Stimulated activated CD8-positive, alpha-beta memory T cell treated with anti-CD3 and anti-CD28 coated beads, Interleukin-7, amount 100 ng/mL, for 24 hours (primary cell): Measurements from ENCODE around the gene PEAK1.
"Not testable (repeated sequence)": the region's sequence is repeated elsewhere in the genome, so short reads cannot be mapped to it uniquely, and the experiment has no call there.

ENCODE experiments used
- DNase-seq: peaks from one replicate; pipeline ENCODE4 v3.0.0-alpha.2; 2020; ENCODE audit warnings: low read depth

The PEAK1 gene

DNA sequence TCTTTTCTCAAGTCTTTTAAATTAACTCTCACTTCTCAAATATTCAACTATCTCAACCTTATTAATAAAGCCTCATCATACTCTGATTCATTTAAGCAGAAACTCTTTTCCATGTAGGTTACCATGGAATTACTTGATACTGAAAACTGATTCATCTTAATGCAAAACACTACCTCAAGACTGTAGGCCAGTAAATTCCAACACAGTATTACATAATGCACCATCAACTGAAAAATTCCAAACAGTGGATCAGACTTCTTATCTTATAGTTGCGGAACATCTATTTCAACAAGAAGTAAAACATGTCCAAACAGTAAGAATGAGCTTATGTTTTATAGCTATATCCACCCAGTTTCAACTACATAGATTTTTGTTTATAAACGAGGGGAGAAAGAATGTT is 124.5 kb downstream of the PEAK1 start:
- no peak for DNase-seq

DNA sequence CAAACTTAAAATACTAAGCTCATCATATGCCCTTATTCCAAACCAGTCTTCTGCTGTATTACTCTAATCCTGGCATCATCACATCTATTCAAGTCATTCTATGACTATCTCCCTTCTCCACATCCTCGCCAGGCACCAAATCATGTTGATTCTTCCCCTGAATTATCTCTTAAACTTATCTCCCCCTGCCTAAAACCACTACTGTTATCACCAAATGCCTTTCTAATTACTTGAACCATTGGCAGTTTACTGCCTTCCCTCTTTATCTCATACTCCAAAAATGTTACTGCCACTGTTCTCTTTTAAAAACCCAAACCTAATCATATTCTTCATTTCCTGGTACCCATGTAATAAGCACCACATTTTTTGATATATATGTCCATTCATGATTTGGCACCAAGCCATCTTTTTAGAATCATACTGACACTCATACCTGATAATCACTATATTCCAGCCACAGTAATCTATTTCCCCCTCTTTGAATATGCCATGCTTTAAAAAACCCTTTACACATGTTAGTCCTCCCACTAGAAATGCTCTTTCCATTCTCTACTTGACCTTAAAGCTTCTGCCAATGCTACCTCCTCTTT is 126.8 kb downstream of the PEAK1 start:
- DNase-seq, result no peak

DNA sequence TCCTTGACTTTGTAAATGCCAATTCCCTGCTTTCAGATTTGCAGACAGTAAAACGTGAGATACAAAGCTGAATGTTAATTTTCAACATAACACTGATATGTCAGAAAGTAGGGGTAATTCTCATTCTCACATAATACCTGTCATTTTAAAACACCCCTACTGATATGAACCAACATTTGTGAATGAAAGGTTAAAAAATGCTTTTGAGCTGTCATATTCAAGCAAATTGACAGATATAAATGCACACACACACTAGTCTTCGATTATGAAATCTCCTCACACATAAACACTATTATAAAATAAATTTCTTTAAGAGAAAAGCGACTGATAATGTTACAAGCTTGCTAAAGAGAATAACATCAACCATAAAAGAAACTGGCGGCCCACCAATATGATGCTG is 128.8 kb downstream of the PEAK1 start:
- no peak for DNase-seq

DNA sequence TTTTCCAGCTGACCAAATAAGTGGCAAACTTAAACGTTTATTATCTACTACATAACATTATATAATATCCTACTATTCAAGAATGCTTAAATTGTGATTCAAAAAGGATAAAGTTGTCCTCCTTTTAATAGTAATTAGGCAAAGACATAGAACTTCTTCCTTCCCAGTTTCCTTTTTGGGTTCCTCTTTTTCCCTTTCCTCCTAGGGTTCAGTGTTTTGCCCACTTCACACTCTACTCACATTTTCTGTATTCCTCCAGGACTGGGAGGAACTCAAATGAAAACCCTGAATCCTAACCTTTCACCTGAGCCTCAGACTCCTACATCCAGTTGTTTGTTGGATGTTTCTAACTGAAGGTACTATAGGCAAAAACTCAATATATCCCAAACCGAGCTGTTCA is 132.5 kb downstream of the PEAK1 start:
- DNase-seq, result no peak

DNA sequence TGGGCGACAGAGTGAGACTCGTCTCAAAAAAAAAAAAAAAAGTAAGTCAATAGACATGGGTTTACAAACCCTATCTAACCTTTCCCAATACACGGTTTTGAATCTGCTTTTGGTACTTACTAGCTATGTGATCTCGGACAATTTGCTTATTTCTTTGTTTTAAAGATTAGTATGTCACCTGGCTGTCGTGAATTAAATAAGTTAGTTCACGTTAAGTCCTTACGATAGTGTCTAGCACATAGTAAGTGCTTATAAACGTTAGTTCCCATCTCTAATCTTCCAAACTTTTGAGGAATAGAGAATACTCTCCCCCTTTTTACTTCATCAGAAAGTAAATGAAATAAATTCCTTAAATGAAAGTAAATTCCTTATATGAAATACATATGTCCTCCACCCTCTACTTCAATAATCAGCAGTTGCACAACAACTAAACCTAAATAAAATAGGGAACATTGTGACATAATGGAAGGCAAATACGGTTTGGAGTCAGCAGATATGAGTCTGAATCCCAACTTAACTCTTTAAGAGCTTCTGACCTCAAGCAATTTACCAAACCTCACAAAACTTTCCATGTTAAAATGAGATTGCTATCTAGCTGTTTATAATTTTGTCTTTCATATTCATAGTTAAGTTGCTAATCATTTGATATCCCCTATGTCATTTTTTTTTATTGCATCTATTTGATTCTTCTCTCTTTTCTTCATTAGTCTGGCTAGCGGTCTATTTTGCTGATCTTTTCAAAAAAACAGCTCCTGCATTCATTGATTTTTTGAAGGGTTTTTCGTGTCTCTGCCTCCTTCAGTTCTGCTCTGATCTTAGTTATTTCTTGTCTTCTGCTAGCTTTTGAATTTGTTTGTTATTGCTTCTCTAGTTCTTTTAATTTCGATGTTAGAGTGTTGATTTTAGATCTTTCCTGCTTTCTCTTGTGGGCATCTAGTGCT is 134.6 kb downstream of the PEAK1 start:
- DNase-seq, result no peak

DNA sequence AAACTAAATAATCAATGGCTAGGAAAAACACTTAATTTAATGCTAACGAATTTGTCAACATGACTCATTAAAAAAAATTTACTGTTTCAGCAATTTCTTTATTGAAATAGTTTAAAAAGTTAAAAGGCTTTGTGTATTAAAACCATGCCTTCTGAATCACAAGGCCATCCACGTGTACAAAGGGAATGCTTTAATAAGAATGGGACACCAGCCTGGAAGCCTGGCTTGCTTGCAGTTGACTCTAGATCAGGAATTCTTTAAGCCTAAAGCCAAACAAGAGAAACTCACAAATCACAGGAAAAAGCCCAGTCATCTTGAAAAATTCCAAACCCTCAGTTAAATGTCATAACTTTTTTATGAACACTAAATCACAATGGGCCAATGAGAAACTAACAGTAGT is 137.6 kb downstream of the PEAK1 start:
- DNase-seq, result no peak

DNA sequence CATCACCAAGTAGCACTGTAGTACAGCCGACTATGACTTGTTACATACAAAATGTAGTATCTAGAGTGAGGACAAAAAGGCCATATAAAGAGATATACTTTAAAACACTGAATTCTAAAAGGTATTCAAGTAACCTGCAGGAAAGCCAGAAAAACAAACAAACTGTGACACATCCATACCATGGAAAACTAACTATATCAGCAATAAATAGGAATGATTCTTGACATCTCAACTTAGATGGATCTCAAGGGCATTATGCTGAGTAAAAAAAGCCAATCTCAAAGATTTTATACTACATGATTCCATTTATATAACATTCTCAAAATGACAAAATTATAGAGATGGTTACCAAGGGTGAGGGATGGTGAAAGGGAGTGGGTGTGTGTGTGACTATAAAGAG is 143.0 kb downstream of the PEAK1 start:
- no peak for DNase-seq

DNA sequence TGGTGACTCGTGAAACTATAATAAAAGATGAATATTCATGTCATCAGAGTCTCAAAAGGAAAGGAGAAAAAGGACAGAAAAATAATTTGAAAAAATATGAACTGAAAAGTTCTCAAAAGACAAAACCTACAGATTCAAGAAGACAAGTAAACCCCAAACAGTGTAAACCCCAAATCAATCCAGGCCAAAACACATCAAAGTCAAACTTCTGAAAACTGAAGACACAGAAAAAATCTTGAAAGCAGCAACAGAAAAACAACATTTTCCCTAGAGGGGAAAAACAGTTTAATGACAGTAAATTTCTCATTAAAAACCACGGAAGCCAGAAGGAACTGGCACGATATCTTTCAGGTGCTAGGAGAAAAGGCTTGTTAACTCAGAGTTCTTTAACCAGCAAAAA is 143.8 kb downstream of the PEAK1 start:
- DNase-seq, result no peak

DNA sequence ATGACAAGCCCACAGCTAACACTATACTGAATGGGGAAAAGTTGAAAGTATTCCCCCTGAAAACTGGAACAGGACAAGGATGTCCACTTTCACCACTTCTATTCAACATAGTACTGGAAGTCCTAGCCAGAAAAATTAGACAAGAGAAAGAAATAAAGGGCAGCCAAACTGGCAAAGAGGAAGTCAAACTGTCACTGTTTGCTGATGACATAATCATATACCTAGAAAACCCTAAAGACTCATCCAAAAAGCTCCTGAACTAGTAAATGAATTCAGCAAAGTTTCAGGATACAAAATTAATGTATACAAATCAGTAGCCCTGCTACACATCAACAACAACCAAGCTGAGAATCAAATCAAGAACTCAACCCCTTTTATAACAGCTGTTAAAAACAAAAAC is 146.8 kb downstream of the PEAK1 start:
- not testable (repeated sequence) for DNase-seq

DNA sequence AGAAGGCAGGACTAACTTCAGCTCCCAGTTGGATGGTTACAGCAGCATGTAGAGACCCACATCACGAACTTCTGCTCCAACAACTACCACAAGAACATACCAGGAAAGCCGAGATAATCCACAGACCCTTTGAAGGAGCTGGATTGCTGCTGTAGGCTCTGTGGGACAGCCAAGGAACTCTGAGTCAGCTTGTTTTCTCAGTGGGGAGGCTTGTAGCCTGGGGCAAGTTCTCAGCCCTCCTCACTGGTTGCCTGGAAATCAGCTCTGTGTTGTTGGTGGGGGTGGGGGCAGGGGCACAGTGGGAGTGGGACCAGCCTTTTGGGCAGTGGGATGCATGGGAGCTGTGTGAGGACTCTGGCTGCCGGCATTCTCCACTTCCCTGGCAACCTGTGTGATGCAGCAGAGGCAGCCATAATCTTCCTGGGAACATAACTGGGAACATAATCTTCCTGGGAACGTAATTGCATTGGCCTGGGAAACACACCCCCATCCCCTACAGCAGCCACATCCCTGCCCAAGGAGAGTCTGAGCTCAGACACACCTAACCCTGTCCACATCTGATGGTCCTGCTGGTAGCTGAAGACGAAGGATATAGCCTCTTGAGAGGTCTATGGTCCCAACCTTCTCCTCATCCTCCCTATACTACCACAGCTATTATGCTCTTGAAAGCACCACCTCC is 153.1 kb downstream of the PEAK1 start:
- no peak for DNase-seq

DNA sequence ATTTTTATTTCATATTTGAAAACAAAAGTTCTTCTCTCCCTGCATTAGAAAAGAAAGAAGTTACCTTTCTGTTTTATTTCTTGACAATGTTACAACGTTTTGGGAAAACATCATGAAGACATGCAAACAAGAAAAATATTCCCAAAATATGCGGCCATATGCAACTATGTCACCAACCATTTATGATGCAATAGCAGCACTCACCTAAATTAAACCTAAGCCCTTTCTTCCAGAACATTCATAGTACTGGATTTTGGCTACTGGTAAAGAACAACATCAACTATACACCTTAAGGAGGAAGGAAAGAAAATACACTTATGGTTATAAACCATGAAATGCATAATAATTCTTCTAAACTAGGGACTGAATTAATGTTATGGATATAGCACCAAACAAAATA is 164.5 kb downstream of the PEAK1 start:
- DNase-seq, result no peak

DNA sequence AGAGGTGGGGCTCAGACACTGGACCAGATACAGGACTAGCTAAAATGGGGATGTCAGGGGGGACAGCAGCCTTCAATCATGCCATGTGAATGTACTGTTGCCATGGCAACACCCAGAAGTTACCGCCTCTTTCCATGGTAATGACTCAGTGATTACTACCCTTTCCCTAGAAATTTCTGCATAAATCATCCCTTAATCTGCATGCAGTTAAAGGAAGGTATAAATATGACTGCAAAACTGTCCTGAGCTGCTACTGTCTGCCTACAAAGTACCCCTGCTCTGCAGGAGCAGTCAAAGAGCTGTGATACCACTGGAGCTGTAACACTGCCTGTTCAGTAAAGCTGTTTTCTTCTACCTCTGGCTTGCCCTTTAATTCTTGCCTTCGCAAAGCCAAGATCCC is 168.2 kb downstream of the PEAK1 start:
- no peak for DNase-seq

DNA sequence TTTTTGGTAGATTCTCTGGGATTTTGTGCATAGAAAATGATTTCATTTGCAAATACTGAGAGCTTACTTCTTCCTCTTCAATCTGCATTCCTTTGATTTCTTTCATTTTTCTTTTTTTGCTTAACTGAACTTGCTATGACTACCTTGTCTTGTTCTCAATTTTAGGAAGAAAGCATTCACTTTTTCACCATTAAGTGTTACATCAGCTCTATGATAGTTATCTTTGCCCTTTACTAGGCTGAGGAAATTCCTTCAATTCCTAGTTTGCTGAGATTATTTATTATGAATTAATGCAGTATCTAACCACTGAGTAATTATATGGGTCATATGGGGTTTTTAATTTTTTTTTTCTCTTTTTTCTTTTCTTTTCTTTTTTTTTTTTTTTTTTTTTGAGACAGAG is 172.8 kb downstream of the PEAK1 start:
- no peak for DNase-seq

DNA sequence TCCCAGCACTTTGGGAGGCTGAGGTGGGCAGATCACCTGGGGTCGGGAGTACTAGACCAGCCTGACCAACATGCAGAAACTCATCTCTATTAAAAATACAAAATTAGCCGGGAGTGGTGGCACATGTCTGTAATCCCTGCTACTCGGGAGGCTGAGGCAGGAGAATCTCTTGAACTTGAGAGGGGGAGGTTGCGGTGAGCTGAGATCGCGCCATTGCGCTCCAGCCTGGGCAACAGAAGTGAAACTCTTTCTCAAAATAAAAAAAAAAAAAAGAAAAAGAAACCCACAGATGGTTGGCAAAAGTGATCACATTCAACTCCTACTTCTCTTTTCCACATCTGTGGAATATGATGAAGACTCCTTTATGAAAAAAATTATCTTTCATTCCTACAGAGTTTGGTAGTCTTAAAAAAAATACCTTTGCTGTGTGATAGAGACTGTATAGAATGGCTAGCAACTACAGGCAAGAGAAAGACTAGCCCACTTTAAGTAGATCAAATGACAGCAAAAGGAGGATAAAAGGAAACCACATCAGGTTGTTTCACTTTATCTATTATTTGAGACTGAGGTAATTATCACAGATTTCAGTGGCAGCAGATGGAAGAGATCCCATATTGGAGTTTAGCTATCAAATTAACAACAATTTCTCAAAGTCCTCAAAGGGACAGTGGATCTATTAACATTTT is 176.0 kb downstream of the PEAK1 start:
- DNase-seq, result no peak

DNA sequence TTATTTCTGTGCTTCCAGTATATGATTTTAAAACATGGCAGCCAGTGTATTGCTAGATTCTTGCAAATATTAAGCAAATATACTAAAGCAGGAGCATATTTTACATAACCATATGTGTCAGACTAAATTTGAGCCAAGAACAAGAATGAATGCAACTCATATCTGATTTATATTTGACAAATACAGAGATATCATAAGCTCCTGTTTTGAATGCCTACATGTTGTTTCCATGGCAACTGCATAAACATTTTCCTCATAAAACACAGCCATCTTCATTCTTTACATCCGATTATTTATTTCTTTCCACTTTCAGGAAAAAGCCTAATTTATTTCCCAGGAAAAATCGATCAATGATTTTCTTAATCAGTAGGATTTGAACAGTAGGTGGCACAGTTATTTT is 176.8 kb downstream of the PEAK1 start:
- DNase-seq, result no peak

DNA sequence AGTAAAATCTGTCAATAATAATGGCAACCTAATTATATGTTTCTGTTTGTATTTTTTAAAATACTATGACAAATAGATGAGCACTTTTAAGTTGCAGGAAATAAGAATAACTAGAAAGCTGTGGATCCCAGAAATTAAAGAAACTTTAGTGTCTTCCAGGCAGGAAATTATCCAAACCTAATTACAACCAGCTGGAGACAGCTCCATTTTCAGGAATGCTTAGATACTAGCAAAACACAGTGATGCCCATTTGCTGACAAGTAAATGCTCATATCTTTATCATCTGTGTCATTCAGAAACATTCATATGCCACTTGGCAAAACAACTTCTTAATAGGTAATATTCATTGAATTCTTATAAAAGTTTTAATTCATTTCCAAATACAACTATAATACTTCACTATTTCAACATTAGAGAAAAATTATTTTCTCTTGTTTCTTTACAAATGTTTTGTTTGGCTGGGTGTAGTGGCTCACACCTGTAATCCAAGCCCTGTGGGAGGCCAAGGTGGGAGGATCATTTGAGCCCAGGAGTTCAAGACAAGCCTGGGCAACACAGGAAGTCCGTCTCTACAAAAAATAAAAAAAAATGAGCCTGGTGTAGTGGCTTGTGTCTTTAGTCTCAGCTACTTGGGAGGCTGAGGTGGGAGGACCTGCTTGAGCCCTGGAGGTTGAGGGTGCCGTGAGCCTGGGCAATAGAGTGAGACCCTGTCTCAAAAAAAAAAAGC is 179.9 kb downstream of the PEAK1 start:
- no peak for DNase-seq

DNA sequence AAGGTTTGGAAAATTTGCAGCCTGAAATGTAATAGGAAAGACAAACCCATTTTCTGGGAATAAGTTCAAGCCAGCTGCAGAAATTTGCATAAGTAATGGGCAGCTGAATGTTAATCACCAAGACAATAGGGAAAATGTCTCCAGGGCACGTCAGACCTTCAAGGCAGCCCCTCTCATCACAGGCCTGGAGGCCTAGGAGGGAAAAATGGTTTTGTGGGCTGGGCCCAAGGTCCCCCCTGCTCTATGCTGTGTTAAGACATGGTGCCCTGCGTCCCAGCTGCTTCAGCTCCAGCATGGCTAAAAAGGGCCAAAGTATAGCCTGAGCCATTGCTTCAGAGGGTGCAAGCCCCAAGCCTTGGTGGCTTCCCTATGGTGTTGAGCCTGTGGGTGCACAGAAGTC is 184.3 kb downstream of the PEAK1 start:
- no peak for DNase-seq

DNA sequence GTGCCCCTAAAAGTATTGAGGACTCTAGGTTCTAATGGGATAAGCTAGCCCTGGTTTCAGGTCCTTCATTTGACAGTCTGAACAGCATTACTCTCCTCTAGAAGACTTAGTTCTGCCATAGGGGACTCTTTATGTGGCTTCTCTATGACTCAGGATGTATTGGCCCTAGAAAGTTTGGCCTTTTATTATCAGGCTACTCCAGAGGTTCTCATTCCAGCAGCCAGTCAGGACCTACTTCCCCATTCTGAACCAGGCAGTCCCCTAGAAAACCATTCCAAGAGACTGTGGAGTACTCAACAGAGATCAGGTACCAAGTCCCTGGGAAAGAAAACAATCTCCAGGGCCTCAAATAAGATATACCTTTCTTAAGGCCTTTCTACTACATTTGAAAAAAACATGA is 191.1 kb downstream of the PEAK1 start:
- no peak for DNase-seq

DNA sequence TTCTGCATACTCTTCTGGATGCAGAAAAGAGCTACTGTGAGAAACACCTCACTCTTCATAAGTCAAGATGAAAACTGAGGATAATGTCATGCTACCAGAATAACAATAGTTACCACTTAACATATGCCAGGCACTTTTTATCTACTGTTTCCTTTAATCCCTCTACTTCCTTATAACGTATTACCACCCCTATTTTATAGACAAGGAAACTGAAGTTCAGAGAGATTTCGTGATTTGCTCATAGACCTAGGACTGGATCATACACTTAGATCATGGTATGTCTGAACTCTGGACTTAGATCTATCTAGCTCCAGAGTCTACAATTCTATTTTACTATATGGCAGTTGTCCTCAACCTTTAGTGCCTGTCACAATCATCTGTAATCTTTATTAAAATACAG is 193.3 kb downstream of the PEAK1 start:
- DNase-seq, result no peak

DNA sequence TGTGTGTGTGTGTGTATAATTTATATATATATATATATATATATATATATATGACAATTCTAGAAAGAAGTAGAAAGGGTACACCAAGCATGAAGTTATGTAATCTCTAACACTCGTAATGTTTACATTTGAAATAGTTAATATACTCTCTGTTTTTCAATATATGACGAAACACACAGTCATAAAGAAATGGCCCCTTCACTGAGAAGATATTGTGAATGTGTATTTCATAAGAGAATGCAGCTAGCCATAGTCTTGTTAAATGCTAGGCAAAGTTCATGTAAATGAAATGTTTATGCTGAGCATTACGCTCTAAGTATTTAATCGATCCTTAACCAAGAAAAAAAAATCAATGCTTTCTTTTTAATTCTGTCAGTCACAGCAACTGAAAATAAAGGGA is 194.3 kb downstream of the PEAK1 start:
- DNase-seq, result no peak

DNA sequence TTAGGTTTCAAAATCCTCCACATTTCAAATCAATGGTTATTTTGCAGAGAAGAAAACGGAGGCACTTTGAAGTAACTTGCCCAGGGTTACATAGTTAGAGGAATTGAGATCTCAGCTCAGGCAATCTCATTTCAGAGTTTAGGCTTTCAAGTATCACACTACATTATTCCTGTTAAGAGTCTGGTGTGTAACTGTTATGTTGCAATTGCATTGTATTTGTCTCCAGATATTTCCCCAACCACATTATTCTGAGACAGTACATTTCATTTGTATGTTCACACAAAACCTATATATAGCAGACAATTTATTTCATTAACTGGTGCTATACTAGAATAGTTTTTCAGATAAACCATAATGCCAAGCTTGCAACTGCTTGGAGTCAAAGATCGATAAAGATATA is 194.8 kb downstream of the PEAK1 start:
- no peak for DNase-seq

DNA sequence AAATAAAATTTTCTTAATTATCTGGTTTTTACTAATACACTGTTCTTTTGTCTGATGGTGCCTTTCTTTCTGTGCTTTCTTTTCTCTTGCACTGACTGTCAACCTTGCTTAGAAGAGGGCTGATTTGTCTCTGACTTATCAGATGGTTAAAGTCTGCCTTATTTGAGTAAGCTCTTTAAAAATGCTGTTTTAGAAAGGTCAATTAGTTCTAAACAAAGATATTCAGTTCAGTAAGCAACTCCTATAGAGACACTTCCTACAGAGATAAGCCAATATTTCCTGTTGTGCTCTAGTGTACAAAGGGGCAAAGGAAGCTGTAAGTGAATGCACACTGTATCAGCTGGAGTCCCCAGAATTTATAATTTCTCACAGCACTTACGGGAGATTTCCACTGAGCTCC is 195.6 kb downstream of the PEAK1 start:
- DNase-seq, result no peak
